Stimulated activated CD4-positive, alpha-beta T cell treated with anti-CD3 and anti-CD28 coated beads, Interleukin-4, amount 100 ng/mL, for 24 hours (primary cell): ENCODE measurements around the gene PALMD.

Experiments
- DNase-seq: peaks from one replicate; pipeline ENCODE4 v3.0.0-alpha.2; 2020

PALMD gene

DNA sequence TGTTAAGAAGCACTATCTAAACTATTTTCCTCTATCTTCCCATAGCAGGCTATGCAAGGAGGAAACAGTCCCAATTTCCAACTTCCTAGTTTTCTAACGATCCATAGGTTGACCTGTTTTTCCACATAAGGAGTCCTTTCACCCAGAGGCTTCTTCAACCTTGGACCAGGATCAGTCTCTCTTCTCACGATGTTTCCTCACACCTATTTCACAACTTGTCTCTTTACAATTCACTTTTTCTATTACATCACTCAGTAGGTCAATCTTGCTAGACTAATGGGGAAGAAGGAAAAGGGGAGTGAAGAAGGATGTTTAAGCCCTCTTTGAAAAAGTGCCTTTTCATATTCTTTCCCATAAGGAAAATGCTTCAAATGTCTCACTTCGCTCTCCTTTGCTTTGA is 15.9 kb downstream of the PALMD start:
- no peak for DNase-seq

DNA sequence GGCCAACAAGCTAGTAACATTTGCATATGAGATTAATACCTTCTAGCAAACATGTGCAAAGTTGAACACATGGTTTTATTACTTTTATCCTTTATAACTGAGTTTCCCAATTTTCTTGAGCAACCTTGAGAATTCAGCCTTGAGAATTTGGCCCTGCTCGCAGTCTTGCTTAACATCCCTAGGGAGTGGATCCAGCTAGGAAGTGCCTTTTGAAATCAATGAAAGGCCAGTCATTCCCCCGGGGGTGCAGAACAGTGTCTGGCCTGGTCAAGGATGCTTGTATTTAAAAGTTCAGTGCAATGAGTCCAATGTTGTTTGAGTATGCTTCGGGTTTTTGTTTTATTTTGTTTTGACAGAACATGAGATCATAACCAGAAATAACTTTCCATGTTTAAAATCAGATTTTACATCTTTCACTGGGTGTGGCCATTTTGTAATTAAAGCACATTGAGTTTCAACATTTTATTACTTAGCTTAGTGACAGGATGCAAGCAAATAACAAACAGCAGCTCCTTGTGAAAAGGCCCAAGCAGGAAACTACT is 16.7 kb downstream of the PALMD start:
- DNase-seq = no peak

DNA sequence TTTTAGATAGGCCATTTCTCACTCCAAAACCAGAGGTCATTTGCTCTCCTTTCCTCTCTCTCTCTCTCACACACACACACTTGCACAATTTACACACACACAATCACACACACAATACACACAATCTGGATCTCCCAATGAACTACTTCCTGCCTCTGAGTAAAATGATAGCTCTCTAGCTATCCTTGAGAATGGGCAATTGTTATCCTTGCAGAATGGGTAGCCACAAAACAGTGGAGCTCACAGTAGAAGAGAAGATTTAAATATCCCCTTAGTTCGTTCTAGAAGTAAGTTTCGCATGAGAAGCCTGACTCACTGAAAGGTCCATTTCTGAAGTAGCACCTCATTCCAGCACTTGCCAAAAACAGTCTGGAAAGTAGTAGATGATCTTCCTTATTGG is 17.6 kb downstream of the PALMD start:
- no peak for DNase-seq

DNA sequence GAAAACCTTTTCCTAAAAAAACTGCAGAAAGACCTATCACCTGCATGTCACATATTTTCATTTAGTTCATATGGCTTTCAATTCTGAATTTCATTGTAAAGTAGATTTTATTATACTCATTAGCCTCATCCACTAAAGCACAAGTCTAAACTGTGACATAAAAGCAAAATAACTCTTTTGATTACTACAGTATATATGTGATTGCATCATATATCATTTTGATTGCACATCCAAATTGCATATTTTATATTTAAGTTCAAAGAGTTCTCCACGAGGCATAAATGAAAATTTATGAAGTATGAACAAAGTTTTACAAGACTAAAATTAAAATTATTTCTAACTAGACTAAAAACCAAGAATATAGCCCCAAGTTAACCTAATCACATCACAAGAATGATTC is 19.3 kb downstream of the PALMD start:
- DNase-seq = no peak

DNA sequence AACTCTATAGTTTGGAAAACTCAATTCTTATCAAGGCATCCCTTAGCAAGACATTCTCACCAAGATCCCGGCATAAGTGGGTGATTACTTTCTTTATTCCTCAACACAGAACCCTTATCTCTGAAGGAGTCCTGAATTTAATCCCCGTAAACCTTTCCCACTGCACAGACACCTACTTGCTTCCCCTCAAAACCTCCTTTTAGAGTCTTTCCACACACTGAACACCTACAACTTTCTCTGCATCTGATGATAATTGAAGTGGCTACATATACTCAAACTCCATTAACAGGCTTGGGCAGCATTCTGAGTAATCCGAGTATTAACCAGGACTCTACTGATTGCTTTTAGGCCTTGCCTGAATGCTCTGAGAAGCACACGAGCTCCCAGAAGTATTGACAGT is 23.5 kb downstream of the PALMD start:
- DNase-seq = no peak

DNA sequence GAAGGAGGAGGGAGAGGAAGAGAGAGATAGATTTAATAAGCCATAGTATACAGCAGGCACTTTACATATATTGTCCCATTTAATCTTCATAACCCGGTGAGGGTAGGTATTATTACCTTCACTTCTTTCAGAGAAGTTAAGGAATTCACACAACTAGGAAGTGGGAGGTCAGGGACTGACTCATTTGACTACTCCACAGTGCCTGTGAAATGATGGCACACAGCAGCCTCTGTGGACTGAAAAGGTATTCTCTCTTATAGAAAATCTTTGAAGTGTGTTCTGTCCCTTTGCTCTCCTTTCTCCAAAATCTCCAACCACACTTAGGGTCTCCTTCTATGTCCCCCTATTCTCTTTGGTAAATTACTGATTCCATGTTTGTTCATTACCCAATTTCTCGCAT is 23.9 kb downstream of the PALMD start:
- no peak for DNase-seq

DNA sequence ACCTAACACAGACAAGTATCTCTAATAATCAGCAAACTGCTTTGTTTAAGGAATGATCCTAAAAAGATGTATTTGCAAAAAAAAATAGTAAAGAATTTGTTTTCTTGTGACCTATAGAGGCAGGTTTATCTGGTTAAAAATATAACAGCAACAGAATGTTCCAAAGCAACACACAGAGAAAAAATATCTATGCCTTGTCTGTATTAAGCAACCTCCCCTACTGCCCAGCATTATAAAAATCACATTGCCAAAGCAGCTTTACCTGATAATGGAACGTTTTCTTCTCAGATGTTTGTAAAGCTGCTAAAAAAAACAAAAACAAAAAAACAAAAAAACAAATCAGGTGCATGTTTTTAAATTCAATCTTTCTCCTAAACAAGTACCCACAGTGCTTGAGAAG is 24.7 kb downstream of the PALMD start:
- no peak for DNase-seq

DNA sequence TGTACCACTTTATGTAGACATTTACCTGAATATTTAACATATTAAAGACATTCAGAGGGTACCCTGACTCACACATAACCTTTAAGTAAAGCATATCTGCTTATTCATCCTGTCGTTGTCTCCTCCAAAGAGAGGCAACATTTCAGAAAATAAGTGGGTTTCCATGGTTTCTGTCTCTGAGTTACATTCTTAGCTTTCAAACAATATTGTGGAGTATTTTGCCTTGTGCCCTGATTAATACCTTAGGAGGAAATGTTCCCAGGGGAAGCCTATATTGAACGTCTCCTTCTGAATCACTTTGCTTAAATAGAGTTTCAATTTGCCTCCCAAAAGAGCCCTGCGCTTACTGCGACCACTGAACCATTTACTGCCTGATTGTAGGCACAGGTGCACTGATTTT is 26.1 kb downstream of the PALMD start:
- no peak for DNase-seq

DNA sequence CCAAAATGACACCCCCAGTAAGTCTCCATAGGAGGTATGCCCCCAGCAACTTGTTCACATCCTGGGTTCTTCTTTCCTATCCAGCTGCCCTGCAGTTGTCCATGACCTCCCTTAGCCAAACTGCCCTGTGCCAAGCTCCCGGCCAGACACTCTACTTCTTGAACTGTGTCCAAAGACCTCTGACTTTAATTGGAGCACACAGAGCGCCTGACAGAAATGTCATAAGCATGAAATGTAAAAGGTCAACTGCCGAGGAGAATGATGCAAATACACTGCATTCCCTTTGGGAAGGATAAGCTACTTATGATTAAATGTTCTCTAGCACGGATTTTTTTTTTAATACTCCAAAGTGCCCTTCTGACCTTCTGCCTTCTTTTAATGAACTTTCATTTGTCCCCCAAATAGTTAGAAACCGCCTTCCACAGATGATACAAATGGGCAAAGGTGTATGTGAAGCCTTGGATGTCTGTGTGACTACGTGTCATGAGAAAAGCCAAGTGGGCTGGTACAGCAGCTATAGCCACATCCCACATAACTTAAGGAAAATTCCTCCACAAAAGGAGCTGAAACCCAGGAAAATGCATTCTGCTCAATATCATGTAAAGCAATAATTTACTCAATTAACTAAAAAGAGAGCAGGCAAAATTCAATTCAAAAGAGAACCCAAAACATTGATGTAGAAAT is 26.8 kb downstream of the PALMD start:
- DNase-seq = no peak

DNA sequence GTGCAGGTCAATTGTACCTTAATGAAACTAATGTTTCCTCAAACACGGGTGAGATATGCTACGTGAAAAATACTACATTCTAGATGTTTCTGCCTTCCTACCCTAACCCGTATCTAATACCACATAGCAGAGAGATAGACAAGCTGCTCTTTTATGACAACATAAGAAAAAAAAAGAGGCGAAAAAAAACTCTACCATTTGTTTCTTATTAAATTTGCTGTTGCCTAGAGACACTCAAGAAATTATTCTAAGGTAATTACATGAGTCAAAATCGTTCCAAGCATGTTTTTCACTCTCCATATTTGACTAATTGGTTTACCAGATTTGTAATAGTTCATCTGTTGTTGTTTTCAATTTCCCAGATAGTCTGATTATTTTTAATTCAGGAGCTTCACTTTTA is 27.4 kb downstream of the PALMD start:
- DNase-seq = no peak

DNA sequence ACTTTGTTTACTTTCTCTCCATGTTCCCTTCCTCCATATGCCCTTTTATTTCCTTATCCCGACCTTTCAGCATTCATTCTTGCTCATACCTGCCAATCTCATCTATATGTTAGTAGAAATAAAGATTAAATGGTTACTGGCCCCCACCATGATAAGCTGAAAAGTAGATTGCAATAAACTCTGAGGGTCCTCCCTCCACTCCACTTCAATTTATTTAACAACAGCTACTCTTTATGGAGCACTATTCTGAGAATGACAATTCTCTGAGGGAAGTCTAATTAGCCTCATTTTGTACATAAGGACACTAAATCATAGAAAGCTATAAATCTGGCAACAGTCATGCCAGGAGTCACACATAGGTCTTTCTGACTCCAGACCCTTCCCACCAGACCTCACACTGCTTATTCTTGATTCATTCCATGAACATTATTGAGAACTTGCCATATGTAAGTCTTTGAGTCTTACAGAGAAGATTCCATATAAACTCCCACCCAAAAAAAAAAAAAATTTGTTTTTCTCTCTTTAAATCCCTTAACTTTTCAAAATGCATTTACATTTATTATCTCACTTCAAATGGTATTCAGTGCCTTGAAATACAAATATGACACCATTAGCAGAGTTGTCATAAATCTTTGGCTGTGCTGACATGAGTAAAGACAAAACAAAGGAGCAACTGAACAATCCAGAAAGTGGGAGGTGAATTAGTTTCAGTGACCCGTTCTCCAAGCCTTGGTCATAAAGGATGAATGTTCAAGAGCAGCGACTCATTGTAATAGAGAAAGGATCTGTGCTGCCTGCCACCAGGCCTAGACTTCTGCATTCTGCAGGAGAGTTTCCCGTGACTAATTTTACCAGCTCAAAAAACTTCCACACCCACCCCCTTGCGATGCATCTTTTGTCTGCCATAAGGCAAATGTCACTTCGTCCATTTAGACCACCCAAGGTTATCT is 28.5 kb downstream of the PALMD start:
- no peak for DNase-seq

DNA sequence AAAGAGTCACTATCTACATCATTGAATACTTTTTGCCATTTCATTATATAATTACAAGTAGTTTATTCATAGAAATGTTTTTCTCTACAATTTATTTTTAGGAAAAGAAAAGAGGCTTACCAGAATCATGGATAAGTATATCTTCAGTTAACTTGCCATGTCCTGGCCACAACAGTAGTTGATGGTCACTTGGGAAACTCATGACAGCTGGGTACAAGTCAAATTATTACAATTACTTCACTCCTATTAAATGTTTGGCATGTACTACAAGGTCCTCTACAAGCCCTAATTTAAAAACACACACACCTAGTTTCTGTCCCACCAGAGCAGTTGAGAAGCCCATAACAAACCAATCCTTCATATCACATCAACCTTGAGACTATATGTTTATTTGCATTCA is 29.4 kb downstream of the PALMD start:
- no peak for DNase-seq

DNA sequence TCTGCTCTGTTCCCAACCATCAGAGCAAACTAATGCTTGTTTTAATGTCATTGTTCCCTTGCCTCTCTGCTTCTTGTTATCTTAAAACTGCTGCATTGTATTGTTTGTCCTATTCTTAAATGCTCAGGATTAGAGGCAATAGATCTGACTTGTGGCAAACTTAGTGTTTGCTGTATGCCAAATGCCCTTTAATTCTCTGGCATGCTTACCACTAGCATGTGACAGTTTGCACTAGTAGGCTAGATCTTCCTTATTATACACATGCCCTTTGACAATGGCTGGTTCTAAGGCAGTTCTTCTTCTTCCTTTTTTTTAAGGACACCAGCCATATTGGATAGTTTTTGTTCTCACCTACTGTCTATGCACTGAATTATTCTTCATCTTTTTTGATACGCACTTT is 30.1 kb downstream of the PALMD start:
- no peak for DNase-seq

DNA sequence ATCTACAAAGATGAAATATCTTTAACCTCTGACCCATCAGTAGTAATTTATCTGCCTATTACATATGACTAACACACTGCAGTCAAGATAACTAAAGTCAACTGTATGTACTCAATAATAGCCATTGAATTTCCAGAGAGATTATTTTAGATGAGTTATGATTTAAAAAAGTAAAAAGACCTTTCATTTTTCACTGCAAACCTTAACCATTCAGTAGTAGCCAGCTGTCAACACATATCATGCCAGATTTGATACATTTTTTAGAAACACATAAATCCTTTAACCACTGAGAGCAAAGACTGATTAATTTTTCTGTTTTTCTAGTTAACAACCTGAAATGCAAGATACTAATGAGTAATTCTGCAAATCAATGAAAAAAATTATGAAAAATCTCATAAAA is 31.0 kb downstream of the PALMD start:
- DNase-seq = no peak

DNA sequence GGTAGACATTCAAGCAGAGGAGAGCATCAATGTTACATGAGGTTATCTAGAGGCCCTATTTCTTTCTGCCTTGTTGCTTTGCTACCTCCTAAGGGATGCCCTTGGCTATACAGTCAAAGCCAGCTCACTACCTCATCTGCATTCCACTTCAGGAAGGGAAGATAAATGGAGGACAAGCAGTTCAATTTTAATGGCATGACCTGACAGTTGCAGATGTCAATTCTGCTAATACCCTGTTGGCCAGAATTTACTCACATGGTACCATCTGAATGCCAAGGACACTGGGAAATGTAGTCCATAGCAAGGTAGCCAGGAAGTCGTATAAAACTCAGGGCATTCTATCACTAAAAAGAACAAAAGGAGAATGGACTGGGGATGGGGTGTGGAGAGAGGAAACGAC is 31.5 kb downstream of the PALMD start:
- no peak for DNase-seq

DNA sequence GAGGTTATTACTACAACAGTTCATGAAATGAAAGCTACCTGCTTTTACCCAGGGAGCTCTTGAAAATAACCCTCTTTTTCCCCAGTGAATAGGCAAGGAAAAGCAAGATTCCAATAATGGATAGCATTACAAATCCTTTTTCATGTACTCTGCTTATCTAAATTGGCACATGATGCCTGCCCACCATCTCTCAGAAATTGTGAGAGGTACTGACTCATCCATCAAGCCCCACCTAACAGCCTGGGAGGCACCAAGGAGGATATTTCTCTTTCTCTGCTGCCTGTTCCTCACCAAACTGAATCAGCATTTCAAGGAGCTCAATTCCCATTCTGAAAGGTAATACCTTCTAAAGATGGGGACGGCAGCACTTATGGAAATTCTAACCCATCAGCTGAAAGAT is 34.4 kb downstream of the PALMD start:
- no peak for DNase-seq

DNA sequence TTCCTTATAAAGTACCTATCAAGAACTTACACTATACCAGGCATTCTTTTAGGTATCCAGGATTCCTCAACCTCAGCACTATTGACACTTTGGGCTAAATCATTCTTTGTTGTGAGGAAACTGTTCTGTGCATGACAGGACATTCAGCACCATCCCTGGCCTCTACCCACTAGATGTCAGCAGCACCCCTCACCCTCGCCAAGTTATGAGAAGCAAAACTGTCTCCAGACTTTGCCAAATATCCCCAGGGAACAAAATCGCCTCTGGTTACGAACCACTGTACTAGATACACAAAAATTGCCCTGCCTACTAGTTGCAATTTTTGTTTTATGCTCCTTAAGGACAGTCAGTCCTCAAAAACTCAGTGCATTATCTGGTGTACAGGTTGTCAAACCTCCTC is 35.7 kb downstream of the PALMD start:
- no peak for DNase-seq

DNA sequence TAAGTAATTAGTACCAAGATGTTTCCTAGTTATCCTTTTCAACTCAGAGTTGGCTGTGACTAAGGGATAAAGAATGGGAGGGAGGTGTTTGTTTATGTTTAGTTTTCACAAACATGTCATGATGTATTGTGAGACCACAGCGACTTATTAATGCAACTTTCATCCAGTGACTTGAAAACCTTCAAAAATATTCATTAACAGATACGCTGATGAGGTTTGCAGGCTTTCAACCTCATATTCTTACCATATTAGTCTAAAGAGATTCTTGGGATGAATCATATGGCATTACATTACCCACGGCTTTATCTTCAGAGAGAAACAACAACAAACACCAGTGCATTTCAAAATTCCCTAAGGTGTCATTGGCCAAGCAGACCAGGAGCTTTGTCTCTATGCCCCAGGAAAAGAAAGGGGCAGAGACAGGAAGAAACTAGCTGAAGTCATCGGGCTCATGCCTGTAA is 36.4 kb downstream of the PALMD start:
- DNase-seq = no peak

DNA sequence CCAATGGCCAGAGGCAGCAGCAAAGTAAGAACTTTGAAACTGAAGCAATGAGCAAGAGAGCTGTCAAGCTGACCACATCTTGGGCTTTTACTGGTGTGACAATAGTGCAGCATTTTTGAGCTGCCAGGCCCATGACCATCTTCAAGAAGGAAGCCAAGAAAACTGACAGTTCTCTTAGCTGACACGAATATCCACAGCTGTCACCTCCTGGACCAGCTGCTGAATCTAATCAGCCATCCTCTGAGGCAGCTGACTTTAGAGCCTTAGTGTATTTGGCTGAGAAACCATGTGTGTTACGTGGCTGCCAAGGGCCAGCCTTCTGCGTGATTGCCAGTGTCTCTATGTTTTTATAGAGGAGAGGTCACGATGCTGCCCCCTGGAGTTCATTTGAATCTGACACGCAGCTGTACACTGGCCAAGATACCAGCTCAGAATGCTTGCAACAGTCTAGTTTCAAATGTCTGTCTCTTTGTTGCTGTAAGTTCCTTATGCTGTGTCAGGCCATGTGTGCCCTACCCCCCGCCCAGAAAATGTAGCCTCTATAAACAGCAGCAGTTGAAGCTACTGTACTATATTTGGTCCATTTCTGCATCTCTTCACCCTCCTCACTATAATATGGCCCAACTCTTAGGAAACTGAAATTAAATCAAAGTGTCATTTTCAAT is 39.7 kb downstream of the PALMD start:
- DNase-seq = peak; percentile 31

DNA sequence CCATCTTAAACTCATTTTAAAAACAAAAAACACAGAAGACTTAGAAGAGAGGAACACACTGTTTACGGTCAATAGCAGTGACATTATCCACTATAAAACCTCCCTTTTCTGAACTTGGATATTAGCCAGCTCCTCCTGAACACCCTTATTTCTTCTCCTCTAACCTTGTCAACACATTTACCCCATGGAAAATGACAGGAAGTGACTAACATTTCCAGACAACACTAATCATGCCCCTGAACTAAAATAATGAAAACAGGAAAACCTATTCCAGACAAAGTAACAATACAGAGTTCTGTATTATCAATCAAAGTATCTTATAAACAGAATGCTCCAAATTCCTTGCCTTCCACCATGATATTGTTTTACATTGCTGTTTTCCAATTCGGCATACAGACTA is 45.3 kb downstream of the PALMD start:
- no peak for DNase-seq

DNA sequence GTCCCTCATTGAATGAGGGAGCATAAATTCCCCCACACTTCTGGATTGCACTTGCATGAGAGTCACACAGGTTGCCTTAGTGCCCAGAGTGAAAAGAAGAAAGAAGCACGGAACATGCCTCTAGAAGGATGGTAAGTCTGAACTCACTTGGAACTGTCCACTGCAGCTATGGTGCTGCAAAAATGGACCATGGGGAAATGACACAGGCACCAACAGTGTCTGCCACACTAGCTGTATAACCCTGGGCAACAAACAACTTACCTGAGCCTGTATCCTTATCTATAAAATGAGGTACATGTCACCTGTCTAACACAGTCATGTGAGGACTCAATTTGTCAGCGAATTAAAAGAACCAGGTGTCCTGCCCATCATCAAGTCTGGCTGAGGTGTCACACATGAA is 50.7 kb downstream of the PALMD start:
- no peak for DNase-seq

DNA sequence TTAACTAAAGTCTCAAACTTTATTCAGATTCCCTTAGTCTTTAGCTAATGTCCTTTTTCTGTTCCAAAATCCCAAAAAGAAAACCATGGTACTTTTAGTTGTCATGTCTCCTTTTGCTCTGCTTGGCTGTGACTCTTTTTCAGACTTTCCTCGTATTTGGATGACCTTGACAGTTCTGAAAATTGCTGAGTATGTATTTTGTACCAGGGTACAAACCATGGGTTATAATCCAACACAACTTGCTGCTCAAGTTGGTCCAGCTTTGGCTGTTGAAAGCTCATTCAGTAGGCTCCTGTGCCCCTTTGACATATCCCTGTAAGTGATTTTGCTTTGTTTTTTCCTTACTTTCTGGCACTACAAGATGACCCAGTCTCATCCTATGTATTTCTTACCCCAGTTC is 51.7 kb downstream of the PALMD start:
- no peak for DNase-seq

DNA sequence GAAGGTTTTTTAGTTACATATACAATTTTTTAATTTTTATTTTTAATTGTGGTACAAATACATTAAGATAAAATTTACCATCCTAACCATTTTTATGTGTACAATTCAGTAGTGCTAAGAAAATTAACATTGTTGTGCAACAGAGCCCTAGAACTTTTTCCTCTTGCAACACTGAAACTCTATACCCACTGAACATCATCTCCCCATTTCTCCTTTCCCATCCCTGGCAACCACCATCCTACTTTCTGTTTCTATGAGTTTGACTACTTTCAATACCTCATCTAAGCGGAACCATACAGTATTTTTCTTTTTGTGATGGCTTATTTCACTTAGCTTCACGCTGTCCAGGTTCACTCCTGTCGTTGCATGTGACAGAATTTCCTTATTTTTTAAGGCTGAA is 54.1 kb downstream of the PALMD start:
- no peak for DNase-seq

DNA sequence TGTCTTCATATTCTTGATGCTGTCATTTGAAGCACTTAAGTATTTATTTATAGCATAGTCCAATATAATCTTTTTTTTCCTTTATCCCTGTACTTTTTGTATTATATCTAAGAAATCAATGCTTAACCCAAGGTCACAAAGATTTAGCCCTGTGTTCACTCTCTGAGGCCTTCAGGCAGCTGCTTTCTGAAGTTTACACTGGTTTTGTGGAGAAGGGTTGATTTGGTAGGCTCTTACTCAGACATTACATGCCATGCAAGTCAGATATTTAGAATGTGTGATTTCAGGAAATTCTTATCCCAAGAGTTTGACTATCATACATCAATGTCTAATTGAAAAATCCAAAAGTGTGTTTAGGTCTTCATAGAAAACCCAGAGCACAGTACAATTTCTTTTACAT is 56.3 kb downstream of the PALMD start:
- DNase-seq = no peak
